RWPE1 (cell line): Measurements from ENCODE around the gene CEP170B.

ENCODE experiments used
- CTCF ChIA-PET: fragments of 350-600 bp; sonication (Branson Sonifier 250); formaldehyde crosslinking; extraction: SDS; loops from one replicate; lab custom pipeline; 2021; lab: Yijun Ruan, JAX
- POLR2A ChIA-PET: fragments of 400-600 bp; formaldehyde crosslinking; extraction: SDS; loops from one replicate; lab custom pipeline; 2020; ENCODE audit warnings: antibody characterized with exemption; ENCODE audit not compliant: low non-redundant PET; lab: Yijun Ruan, JAX
- DNase-seq: peaks from one replicate; pipeline ENCODE4 v3.0.0; 2012; ENCODE audit warnings: low spot score
- H3K27ac ChIP-seq: fragments of 450-650 bp; 2 replicates; pipeline ENCODE4 v1.5.1; 2017
- CTCF ChIP-seq: fragments of 450-650 bp; conservative IDR thresholded peaks from 2 replicates; pipeline ENCODE4 v1.5.1; 2017; ENCODE audit warnings: low read depth, mild to moderate bottlenecking

The CEP170B gene

GRCh38 chr14:104870368-104871144 lies 5.5 kb downstream of the CEP170B start:
- DNase-seq, result no peak
- ChIA-PET POLR2A (no interaction called here), CTCF (no interaction called here)
- H3K27ac ChIP-seq, result peak overlapping the region; percentile 91
- TF ChIP-seq CTCF, result no peak

- POLR2A ChIA-PET, result no interaction called here
- CTCF ChIA-PET, result no interaction called here
- TF ChIP-seq CTCF, result no peak
- H3K27ac ChIP-seq, result peak overlapping the region; percentile 65
- DNase-seq, result no peak
These were observed 6.1 kb downstream of the CEP170B start for GRCh38 chr14:104871145-104871655.

- no peak for DNase-seq
- H3K27ac ChIP-seq, result peak overlapping the region; percentile 86
- TF ChIP-seq CTCF, result no peak
- POLR2A ChIA-PET, result interaction anchor here (0.7 kb wide), 1 partner anchor 417 kb away, joined by 3 read pairs; no protein-coding TSS in a partner anchor
- CTCF ChIA-PET, result no interaction called here
These were observed 6.8 kb downstream of the CEP170B start for GRCh38 chr14:104871656-104872468.

DNA sequence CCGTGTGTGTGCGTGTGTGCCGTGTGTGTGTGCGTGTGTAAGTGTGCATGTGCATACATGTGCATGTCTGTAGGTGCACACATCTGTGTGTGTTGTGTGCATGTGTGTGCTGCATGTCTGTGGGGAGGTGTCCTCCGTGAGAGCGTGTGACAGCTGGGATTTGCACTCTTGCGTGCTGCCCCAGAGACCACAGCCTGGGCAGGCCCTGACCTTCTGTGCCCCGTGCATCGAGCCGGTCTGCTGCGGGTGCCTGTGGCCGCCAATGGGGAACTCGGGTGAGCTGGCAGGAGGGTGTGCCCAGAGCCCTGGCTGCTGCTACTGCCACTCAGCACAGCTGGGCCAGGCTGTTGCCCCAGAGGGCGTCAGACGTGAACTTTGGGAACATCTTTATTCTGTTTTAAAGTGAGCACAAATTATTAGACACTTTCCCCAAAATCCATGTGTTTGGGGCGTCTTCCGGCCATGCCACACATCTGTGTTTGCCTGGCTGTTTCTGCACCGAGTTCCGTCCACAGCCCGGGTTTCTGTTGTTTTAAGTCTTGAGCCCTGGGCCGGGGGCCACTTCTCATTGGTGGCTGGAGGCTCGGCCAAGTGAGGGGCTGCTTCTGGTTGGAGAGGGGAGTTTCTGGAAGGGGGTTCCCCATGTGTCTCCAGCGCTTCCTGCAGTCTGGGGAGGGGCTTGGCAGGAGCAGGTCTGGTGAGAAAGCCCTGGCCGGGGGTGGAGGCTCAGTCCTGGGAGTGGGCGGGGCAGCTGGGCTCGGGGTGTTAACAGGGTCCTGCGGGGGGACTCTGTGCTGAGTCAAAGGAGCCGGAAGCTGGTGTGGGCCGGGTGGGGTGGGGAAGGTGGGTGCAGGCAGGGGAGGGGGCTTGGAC lies 7.6 kb downstream of the CEP170B start:
- TF ChIP-seq CTCF, result no peak
- CTCF ChIA-PET, result interaction anchor here (0.6 kb wide), 1 partner anchor 61 kb away, joined by 4 read pairs; no protein-coding TSS in a partner anchor
- POLR2A ChIA-PET, result interaction anchor here (0.7 kb wide), 1 partner anchor 417 kb away, joined by 3 read pairs; no protein-coding TSS in a partner anchor
- H3K27ac ChIP-seq, result peak overlapping the region; percentile 86
- DNase-seq, result peak; percentile 56

DNA sequence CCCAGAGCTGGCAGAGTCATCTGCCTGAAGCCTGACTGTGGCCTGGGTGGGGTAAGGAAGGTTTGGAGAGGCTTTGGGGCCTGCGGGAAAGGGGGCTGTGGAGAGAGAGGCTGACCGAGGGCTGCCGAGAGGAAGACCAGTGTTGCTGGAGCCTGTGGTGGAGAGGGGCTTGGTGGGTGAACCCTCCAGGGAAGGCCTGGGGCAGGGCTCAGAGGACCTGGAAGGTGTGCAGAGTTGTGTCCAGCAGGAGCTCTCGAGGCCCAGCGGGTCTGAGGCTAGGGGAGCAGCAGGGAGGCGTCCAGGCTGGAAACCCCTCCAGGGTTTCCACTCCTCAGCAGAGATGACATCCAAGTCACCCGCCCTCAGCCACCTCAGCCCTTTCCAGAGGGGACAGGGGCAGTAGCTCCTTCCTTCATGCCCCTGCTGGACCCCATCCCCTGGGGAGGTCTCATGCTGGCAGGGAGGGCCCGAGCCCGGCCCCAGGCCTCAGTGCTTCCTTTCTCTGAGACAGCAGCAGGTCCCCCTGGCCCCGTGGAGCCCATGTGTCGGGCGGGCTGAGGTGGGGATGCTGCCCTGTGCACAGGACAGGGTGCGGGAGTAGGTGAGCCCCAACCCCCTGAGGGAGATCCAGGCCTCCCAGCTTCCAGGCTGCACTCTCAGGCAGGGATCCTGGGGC lies 8.4 kb downstream of the CEP170B start:
- H3K27ac ChIP-seq, result peak overlapping the region; percentile 86
- TF ChIP-seq CTCF, result no peak
- POLR2A ChIA-PET, result no interaction called here
- no peak for DNase-seq
- CTCF ChIA-PET, result interaction anchor here (0.8 kb wide), 1 partner anchor 48 kb away, joined by 5 read pairs; no protein-coding TSS in a partner anchor
